HEK293T (cell line): ENCODE data around the gene NUDT6.
"Not testable (repeated sequence)": the region's sequence is repeated elsewhere in the genome, so short reads cannot be mapped to it uniquely, and the experiment has no call there.

ENCODE experiments used
- CTCF ChIA-PET: fragments of 350-600 bp; formaldehyde crosslinking; extraction: SDS; loops from one replicate; lab custom pipeline; 2021; ENCODE audit warnings: antibody characterized with exemption, inconsistent platforms; lab: Yijun Ruan, JAX
- POLR2A ChIA-PET: fragments of 350-600 bp; formaldehyde crosslinking; extraction: SDS; loops from one replicate; lab custom pipeline; 2020; ENCODE audit warnings: antibody characterized with exemption, inconsistent platforms; lab: Yijun Ruan, JAX
- DNase-seq: peaks from one replicate; pipeline ENCODE4 v3.0.0; 2012; ENCODE audit warnings: mixed read lengths; ENCODE audit errors: extremely low spot score
- ARNT ChIP-seq: fragments of 450-650 bp; IDR thresholded peaks from 2 replicates; pipeline ENCODE4 v1.6.1; 2017; ENCODE audit warnings: mild to moderate bottlenecking
- BHLHE40 ChIP-seq: fragments of 450-650 bp; IDR thresholded peaks from 2 replicates; pipeline ENCODE4 v1.6.1; 2016; ENCODE audit warnings: mild to moderate bottlenecking, moderate library complexity, borderline replicate concordance
- CTBP1 ChIP-seq: fragments of 450-650 bp; IDR thresholded peaks from 2 replicates; pipeline ENCODE4 v1.6.1; 2016; ENCODE audit warnings: borderline replicate concordance
- ELF4 ChIP-seq: fragments of 450-650 bp; IDR thresholded peaks from 2 replicates; pipeline ENCODE4 v1.6.1; 2017; ENCODE audit warnings: antibody characterized with exemption
- FOXA1 ChIP-seq: fragments of 450-650 bp; IDR thresholded peaks from 2 replicates; pipeline ENCODE4 v1.6.1; 2016; ENCODE audit warnings: mild to moderate bottlenecking
- FOXK2 ChIP-seq: fragments of 450-650 bp; IDR thresholded peaks from 2 replicates; pipeline ENCODE4 v1.6.1; 2016; ENCODE audit warnings: mild to moderate bottlenecking
- FOXM1 ChIP-seq: fragments of 450-650 bp; IDR thresholded peaks from 2 replicates; pipeline ENCODE4 v1.6.1; 2017; ENCODE audit warnings: mild to moderate bottlenecking, borderline replicate concordance
- HDGF ChIP-seq: fragments of 450-650 bp; IDR thresholded peaks from 2 replicates; pipeline ENCODE4 v1.6.1; 2017; ENCODE audit warnings: antibody characterized with exemption, borderline replicate concordance
- L3MBTL2 ChIP-seq: fragments of 450-650 bp; conservative IDR thresholded peaks from 2 replicates; pipeline ENCODE4 v1.6.1; 2016; ENCODE audit warnings: mild to moderate bottlenecking
- LEF1 ChIP-seq: fragments of 450-650 bp; IDR thresholded peaks from 2 replicates; pipeline ENCODE4 v1.6.1; 2017; ENCODE audit warnings: mild to moderate bottlenecking, borderline replicate concordance
- NFRKB ChIP-seq: fragments of 450-650 bp; IDR thresholded peaks from 2 replicates; pipeline ENCODE4 v1.6.1; 2016; ENCODE audit warnings: mild to moderate bottlenecking, moderate library complexity
- SP1 ChIP-seq: fragments of 450-650 bp; IDR thresholded peaks from 2 replicates; pipeline ENCODE4 v1.6.1; 2017
- SUZ12 ChIP-seq: fragments of 450-650 bp; IDR thresholded peaks from 2 replicates; pipeline ENCODE4 v1.6.1; 2016; ENCODE audit warnings: mild to moderate bottlenecking
- TARDBP ChIP-seq: fragments of 450-650 bp; IDR thresholded peaks from 2 replicates; pipeline ENCODE4 v1.6.1; 2016
- ZNF384 ChIP-seq: fragments of 450-650 bp; IDR thresholded peaks from 2 replicates; pipeline ENCODE4 v1.6.1; 2016
- TF ChIP-seq, protein P1 (sequence below): fragments of 450-650 bp; IDR thresholded peaks from 2 replicates; pipeline ENCODE4 v1.6.1; 2016

The NUDT6 gene

GRCh38 chr4:122948671-122949070 lies 26.3 kb upstream of the NUDT6 start:
- ChIA-PET POLR2A (no interaction called here), CTCF (no interaction called here)
- TF ChIP-seq, protein P1, sequence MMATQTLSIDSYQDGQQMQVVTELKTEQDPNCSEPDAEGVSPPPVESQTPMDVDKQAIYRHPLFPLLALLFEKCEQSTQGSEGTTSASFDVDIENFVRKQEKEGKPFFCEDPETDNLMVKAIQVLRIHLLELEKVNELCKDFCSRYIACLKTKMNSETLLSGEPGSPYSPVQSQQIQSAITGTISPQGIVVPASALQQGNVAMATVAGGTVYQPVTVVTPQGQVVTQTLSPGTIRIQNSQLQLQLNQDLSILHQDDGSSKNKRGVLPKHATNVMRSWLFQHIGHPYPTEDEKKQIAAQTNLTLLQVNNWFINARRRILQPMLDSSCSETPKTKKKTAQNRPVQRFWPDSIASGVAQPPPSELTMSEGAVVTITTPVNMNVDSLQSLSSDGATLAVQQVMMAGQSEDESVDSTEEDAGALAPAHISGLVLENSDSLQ = no peak
- TF ChIP-seq ZNF384 (no peak), ELF4 (no peak), BHLHE40 (no peak), NFRKB (no peak), SP1 (no peak), ARNT (no peak), FOXK2 (no peak), TARDBP (no peak), SUZ12 (no peak), L3MBTL2 (no peak), LEF1 (no peak)
- DNase-seq = no peak

DNA sequence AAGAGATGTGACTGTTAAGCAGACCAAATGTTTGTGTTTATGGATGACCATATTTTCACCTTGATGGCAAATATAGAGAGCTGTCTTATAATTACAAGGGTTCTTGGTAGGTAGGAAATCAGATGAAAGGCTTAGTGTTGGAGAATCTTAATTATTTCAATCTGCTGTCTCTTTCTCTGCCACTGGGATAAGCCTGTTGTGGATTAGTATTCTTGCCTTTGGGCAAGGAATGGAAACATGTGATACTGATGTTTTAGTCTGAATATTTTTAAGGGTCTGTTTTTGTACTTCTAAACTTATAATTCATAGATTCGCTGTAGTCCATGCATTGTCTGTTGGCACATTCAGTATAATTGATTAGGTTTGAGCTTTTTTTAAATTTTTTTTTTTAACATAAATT lies 23.7 kb upstream of the NUDT6 start:
- TF ChIP-seq L3MBTL2 (no peak), FOXK2 (no peak)
- ChIA-PET CTCF (no interaction called here), POLR2A (no interaction called here)
- no peak for DNase-seq

DNA sequence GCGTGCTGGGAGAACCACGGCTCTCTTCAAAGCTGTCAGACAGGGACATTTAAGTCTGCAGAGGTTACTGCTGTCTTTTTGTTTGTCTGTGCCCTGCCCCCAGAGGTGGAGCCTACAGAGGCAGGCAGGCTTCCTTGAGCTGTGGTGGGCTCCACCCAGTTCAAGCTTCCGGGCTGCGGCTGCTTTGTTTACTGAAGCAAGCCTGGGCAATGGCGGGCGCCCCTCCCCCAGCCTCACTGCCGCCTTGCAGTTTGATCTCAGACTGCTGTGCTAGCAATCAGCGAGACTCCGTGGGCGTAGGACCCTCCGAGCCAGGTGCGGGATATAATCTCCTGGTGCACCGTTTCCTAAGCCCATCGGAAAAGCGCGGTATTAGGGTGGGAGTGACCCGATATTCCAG lies 22.7 kb upstream of the NUDT6 start:
- DNase-seq, CTCF ChIA-PET: not testable (repeated sequence)

DNA sequence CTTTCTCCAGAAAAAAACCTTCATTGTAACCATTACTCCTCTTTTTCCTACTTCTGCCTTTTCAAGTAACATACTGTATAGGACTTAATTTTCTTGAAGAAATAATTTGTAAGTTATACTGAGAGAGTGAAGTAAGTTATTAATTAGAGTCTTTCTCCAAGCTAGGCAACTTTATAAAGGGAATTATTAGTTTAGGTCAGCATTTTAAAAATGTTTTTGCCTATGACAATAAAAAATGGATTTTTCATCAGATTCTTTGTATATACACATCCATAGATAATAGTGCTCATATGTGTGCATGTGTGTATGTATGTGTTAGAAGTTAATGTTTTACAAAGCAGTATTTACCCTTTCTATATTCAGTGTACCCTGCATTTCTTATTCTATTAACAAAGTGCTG lies 10.4 kb upstream of the NUDT6 start:
- DNase-seq = no peak
- POLR2A ChIA-PET = no interaction called here
- CTCF ChIA-PET = no interaction called here
- TF ChIP-seq ZNF384 (no peak), FOXM1 (no peak), LEF1 (no peak), ELF4 (no peak), SP1 (no peak), FOXA1 (no peak), TARDBP (no peak), SUZ12 (no peak), HDGF (no peak), FOXK2 (no peak)
- TF ChIP-seq, protein P1 = no peak

More for the DNA sequence above, 22.7 kb upstream of the NUDT6 start:
- POLR2A ChIA-PET = not testable (repeated sequence)

- TF ChIP-seq SP1 = no peak
- TF ChIP-seq BHLHE40 = no peak
- no peak for TF ChIP-seq SUZ12
- TF ChIP-seq, protein P1 = no peak
- no peak for TF ChIP-seq ZNF384
- TF ChIP-seq TARDBP = no peak
- TF ChIP-seq FOXK2 = no peak
- TF ChIP-seq FOXM1 = no peak
- no peak for TF ChIP-seq FOXA1
- TF ChIP-seq NFRKB = no peak
- no peak for TF ChIP-seq HDGF
- no peak for TF ChIP-seq LEF1
- TF ChIP-seq L3MBTL2 = no peak
- TF ChIP-seq CTBP1 = no peak
- no peak for TF ChIP-seq ARNT
- TF ChIP-seq ELF4 = no peak
- DNase-seq = no peak
- POLR2A ChIA-PET = interaction anchor here (0.6 kb wide), 1 partner anchor 35 kb away, joined by 4 read pairs; no protein-coding TSS in a partner anchor
- CTCF ChIA-PET = interaction anchor here (0.6 to 1.5 kb wide), 2 partner anchors 162 to 199 kb away, joined by 4 to 5 read pairs; partner anchors contain the start of gene BBS12
These were observed 8.5 kb upstream of the NUDT6 start for GRCh38 chr4:122930862-122931261.

DNA sequence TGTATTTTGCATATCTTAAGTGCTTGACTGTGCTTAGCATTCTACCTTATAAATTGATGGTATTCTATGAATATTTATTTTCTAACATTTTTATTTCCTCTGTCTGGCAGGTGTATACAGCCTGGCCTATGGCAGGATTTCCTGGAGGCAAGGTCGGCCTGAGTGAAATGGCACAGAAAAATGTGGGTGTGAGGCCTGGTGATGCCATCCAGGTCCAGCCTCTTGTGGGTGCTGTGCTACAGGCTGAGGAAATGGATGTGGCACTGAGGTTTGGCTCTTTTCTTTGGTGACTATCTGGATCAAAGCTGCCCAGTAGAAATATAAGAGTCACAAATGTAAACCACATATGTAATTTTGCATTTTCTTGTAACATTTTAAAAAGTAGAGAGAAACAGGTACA lies 6.5 kb upstream of the NUDT6 start:
- POLR2A ChIA-PET = no interaction called here
- CTCF ChIA-PET = no interaction called here

GRCh38 chr4:122922877-122923511 lies 597 bp upstream of the NUDT6 start:
- DNase-seq = peak; percentile 84
- CTCF ChIA-PET = interaction anchor here (0.8 kb wide), 1 partner anchor 165 kb away, joined by 4 read pairs; no protein-coding TSS in a partner anchor
- POLR2A ChIA-PET = interaction anchor here (1.1 to 1.7 kb wide), 2 partner anchors 102 to 190 kb away, joined by 6 to 8 read pairs; partner anchors contain the start of gene BBS12
- TF ChIP-seq FOXM1 (peak; percentile 38; the same call in 1 of the 2 replicates), BHLHE40 (no peak), L3MBTL2 (peak; percentile 67)

More for the DNA sequence above, 6.5 kb upstream of the NUDT6 start:
- DNase-seq = no peak
- TF ChIP-seq TARDBP (no peak), SP1 (no peak), BHLHE40 (no peak), FOXA1 (no peak)
